GM18861 (cell line): Measurements from ENCODE around the gene TBX22.
"Not testable (repeated sequence)": the region's sequence is repeated elsewhere in the genome, so short reads cannot be mapped to it uniquely, and the experiment has no call there.

Source experiments
- ATAC-seq: cut with Tn5 transposase; IDR thresholded peaks from one replicate; pipeline ENCODE4 v1.9.1; 2021; ENCODE audit not compliant: unreplicated experiment

TBX22 gene

GRCh38 chrX:80014141-80014940 lies at the start of gene TBX22:
TBX22 (plus strand) TSS chrX:80014753; CDS start chrX:80022270, 7,517 bp downstream.
- ATAC-seq, result no peak

GRCh38 chrX:79975605-79976004 lies 38.9 kb upstream of the TBX22 start:
- no peak for ATAC-seq

GRCh38 chrX:80004458-80004857 lies 10.1 kb upstream of the TBX22 start:
- ATAC-seq, result no peak

GRCh38 chrX:80011522-80011921 lies 3.0 kb upstream of the TBX22 start:
- ATAC-seq, result no peak

GRCh38 chrX:80016182-80016581 lies 1.6 kb downstream of the TBX22 start:
- no peak for ATAC-seq

- ATAC-seq, result no peak
These were observed 7.1 kb downstream of the TBX22 start for GRCh38 chrX:80021621-80022020.

- ATAC-seq, result no peak
These were observed 7.9 kb downstream of the TBX22 start for GRCh38 chrX:80022363-80023031.

GRCh38 chrX:80026116-80026515 lies 11.6 kb downstream of the TBX22 start:
- ATAC-seq, result no peak

GRCh38 chrX:80066156-80066555 lies 51.6 kb downstream of the TBX22 start:
- not testable (repeated sequence) for ATAC-seq

GRCh38 chrX:80075625-80076024 lies 61.1 kb downstream of the TBX22 start:
- not testable (repeated sequence) for ATAC-seq
